ENCODE data around the gene KDM4B. TPM values are rescaled to one million over a fixed set of nuclear protein-coding genes. Genes with fewer than 3 reads are reported as not detected.
"Not testable (repeated sequence)": the region's sequence is repeated elsewhere in the genome, so short reads cannot be mapped to it uniquely, and the experiment has no call there.

KDM4B gene
- total RNA-seq, 1 donor from 2014 or later = 49.2 TPM

- Mint-ChIP-seq H3K4me1 (no peaks in the 10 kb centered on the region), H3K4me3 (no peak overlapping the region), H3K27ac (no peak overlapping the region), H3K27me3 (no peaks in the 10 kb centered on the region), H3K36me3 (ENCODE audit: low read depth) (peaks cover 2% of the 10 kb centered on the region), H3K9me3 (no peaks in the 10 kb centered on the region)
- intact Hi-C loops (cut with micrococcal nuclease) = loop anchor here (5.0 kb wide), 1 partner anchor 106 kb away; no protein-coding TSS in a partner anchor
- no peak for DNase-seq
Observed at GRCh38 chr19:5153601-5154128, 184.8 kb downstream of the KDM4B start.

- intact Hi-C loops (cut with micrococcal nuclease) = loop anchor here (5.0 kb wide), 1 partner anchor 107 kb away; no protein-coding TSS in a partner anchor
- Mint-ChIP-seq H3K36me3 (ENCODE audit: low read depth) (no peaks in the 10 kb centered on the region), H3K9me3 (no peaks in the 10 kb centered on the region), H3K4me1 (no peaks in the 10 kb centered on the region), H3K4me3 (no peak overlapping the region), H3K27ac (no peak overlapping the region), H3K27me3 (no peaks in the 10 kb centered on the region)
- DNase-seq = peak; percentile 78
Observed at GRCh38 chr19:5154129-5154798, 185.4 kb downstream of the KDM4B start.

GRCh38 chr19:5154799-5155426 is 186.0 kb downstream of the KDM4B start:
- no peaks in the 10 kb centered on the region for H3K4me1 Mint-ChIP-seq
- intact Hi-C loops (cut with micrococcal nuclease) = loop anchor here (5.0 kb wide), 1 partner anchor 108 kb away; no protein-coding TSS in a partner anchor
- no peak for DNase-seq
- no peaks in the 10 kb centered on the region for H3K27me3 Mint-ChIP-seq
- H3K36me3 Mint-ChIP-seq (ENCODE audit: low read depth) = no peaks in the 10 kb centered on the region
- H3K9me3 Mint-ChIP-seq = no peaks in the 10 kb centered on the region
- H3K4me3 Mint-ChIP-seq = no peak overlapping the region
- H3K27ac Mint-ChIP-seq = no peak overlapping the region

DNA sequence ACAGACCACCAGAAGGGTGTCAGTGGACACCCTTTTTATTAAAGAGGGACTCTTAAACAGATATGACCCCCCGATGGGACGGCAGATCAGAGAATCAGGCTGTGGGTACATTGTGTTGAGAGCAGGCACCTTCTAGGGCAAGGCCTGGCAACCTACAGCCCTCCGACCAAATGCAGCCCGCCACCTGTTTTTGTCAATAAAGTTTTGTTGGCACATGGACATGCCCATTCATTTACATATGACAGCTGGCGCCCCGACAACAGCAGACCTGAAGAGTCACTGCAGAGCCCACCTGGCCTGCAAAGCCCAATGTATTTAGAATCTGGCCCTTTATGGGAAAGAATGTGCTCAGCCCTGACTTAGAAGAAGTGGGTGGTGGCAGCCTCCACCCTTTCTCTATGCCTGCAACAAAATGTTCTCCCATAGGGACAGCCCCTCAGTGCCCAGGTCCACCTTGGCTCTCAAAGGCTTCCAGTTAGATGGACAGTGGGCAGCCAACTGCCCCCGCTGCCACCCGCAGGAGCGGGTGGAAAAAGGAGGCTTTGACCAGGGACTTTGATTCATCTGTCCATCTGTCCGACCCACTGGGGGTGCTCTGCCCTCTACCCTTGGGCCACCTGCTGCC is 186.8 kb downstream of the KDM4B start:
- Mint-ChIP-seq H3K27ac (no peak overlapping the region), H3K4me1 (no peaks in the 10 kb centered on the region), H3K9me3 (no peaks in the 10 kb centered on the region), H3K36me3 (ENCODE audit: low read depth) (no peaks in the 10 kb centered on the region), H3K4me3 (no peak overlapping the region), H3K27me3 (no peaks in the 10 kb centered on the region)
- DNase-seq = no peak
- intact Hi-C loops (cut with micrococcal nuclease) = no loop called here

GRCh38 chr19:5156231-5156986 is 187.5 kb downstream of the KDM4B start:
- intact Hi-C loops (cut with micrococcal nuclease) = no loop called here
- Mint-ChIP-seq H3K36me3 (ENCODE audit: low read depth) (no peaks in the 10 kb centered on the region), H3K9me3 (no peaks in the 10 kb centered on the region), H3K4me3 (no peak overlapping the region), H3K27ac (no peak overlapping the region), H3K4me1 (no peaks in the 10 kb centered on the region), H3K27me3 (no peaks in the 10 kb centered on the region)
- no peak for DNase-seq

DNA sequence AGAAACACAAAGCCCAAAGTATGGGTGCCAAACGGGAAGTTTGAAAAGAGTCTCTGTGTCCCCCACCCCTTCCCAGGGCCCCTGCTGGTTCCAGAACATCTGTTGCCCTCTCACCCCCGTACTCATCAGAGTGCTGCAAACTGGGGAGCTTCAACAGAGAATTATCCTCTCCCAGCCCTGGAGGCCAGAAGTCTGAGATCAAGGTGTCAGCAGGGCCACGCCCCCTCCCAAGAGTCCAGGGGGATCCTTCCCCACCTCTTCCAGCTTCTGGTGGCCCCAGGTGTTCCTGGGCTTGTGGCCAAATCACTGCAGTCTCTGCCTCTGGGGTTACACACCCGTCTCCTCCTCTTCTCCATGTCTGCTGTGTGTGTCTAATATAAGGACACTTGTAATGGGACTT is 188.3 kb downstream of the KDM4B start:
- H3K4me1 Mint-ChIP-seq = no peaks in the 10 kb centered on the region
- no peak for DNase-seq
- H3K36me3 Mint-ChIP-seq (ENCODE audit: low read depth) = no peaks in the 10 kb centered on the region
- intact Hi-C loops (cut with micrococcal nuclease) = no loop called here
- no peaks in the 10 kb centered on the region for H3K27me3 Mint-ChIP-seq
- no peaks in the 10 kb centered on the region for H3K9me3 Mint-ChIP-seq
- H3K4me3 Mint-ChIP-seq = no peak overlapping the region
- H3K27ac Mint-ChIP-seq = no peak overlapping the region

- H3K36me3 Mint-ChIP-seq (ENCODE audit: low read depth); DNase-seq; intact Hi-C loops (cut with micrococcal nuclease); H3K27ac Mint-ChIP-seq; H3K4me1 Mint-ChIP-seq; H3K27me3 Mint-ChIP-seq; H3K9me3 Mint-ChIP-seq; H3K4me3 Mint-ChIP-seq: not testable (repeated sequence)
Observed at GRCh38 chr19:5158549-5159134, 189.7 kb downstream of the KDM4B start.

GRCh38 chr19:5160158-5160795 is 191.4 kb downstream of the KDM4B start:
- H3K4me1 Mint-ChIP-seq; H3K4me3 Mint-ChIP-seq; H3K27me3 Mint-ChIP-seq; H3K9me3 Mint-ChIP-seq; H3K27ac Mint-ChIP-seq; DNase-seq; H3K36me3 Mint-ChIP-seq (ENCODE audit: low read depth); intact Hi-C loops (cut with micrococcal nuclease): not testable (repeated sequence)

DNA sequence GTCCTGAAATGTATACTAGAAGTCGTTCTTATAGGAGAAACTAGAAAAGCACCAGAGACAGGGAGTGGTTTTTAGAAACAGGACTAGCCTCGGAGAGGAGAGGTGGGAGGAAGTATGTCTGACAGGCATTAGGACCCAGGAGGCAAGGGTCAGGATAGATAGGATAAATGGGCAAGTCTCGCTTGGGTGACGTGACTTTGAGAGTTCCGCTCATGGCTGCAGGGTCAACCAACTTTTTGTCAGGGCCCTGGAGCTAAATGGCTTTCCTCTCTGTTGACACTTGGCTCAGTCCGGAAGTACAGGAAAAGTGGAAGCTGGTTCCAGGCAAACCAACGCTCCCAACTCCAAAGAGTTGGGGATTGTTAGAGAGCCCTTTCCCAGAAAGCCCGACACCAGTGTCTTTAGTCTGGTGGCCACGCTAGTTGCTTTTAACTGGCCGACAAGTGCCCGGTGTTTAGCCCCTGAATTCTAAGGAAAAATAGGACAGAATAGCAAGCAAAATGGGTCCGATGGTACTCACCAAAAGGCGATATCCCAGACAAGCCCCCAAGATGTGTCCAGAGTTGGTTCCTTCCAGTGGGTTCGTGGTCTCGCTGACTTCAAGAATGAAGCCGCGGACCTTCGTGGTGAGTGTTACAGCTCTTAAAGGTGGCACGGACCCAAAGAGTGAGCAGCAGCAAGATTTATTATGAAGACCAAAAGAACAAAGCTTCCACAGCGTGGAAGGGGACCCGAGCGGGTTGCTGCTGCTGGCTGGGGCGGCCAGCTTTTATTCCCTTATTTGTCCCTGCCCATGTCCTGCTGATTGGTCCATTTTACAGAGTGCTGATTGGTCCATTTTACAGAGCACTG is 196.2 kb downstream of the KDM4B start:
- H3K36me3 Mint-ChIP-seq (ENCODE audit: low read depth); H3K27ac Mint-ChIP-seq; H3K4me1 Mint-ChIP-seq; intact Hi-C loops (cut with micrococcal nuclease); H3K27me3 Mint-ChIP-seq; DNase-seq; H3K4me3 Mint-ChIP-seq; H3K9me3 Mint-ChIP-seq: not testable (repeated sequence)

GRCh38 chr19:5165697-5166019 is 196.7 kb downstream of the KDM4B start:
- no peak overlapping the region for H3K27ac Mint-ChIP-seq

DNA sequence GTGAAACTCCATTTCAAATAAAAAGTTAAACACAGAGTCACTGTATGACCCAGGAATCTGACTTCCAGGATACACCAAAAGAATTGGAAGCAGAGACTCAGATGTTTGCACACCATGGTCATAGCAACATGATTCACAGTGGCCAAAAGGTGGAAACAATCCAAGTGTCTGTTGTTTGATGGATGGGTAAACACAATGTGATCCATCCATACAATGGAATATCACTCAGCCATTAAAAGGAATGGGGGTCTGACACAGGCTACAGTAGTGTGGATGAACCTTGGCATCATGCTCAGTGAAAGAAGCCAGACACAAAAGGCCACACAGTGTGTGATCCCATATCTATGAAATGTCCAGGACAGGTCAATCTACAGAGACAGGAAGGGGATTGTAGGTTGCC is 197.3 kb downstream of the KDM4B start:
- Mint-ChIP-seq H3K9me3 (no peaks in the 10 kb centered on the region), H3K4me3 (no peak overlapping the region)

More at GRCh38 chr19:5165697-5166019, 196.7 kb downstream of the KDM4B start:
- DNase-seq = no peak
- Mint-ChIP-seq H3K36me3 (ENCODE audit: low read depth) (no peaks in the 10 kb centered on the region), H3K9me3 (no peaks in the 10 kb centered on the region), H3K4me3 (no peak overlapping the region), H3K4me1 (no peaks in the 10 kb centered on the region), H3K27me3 (no peaks in the 10 kb centered on the region)
- intact Hi-C loops (cut with micrococcal nuclease) = no loop called here

GRCh38 chr19:5170329-5170745 is 201.4 kb downstream of the KDM4B start:
- H3K9me3 Mint-ChIP-seq = no peaks in the 10 kb centered on the region
- no peaks in the 10 kb centered on the region for H3K27me3 Mint-ChIP-seq
- intact Hi-C loops (cut with micrococcal nuclease) = no loop called here
- H3K27ac Mint-ChIP-seq = no peak overlapping the region
- no peaks in the 10 kb centered on the region for H3K36me3 Mint-ChIP-seq (ENCODE audit: low read depth)
- DNase-seq = peak; percentile 87
- no peaks in the 10 kb centered on the region for H3K4me1 Mint-ChIP-seq
- no peak overlapping the region for H3K4me3 Mint-ChIP-seq

More for the DNA sequence above, 197.3 kb downstream of the KDM4B start:
- no peaks in the 10 kb centered on the region for H3K36me3 Mint-ChIP-seq (ENCODE audit: low read depth)
- H3K27me3 Mint-ChIP-seq = no peaks in the 10 kb centered on the region
- no peak overlapping the region for H3K27ac Mint-ChIP-seq
- no peaks in the 10 kb centered on the region for H3K4me1 Mint-ChIP-seq
- no peak for DNase-seq
- intact Hi-C loops (cut with micrococcal nuclease) = no loop called here
